Adrenal gland (tissue), 5 donors: Measurements from ENCODE around the gene ADCY1.

ENCODE experiments used
- POLR2A ChIP-seq, 2 donors: fragments of 450-650 bp; IDR thresholded peaks; one replicate each; pipeline ENCODE4 v1.6.1; 2017; ENCODE audit warnings: antibody characterized with exemption in 2 of 2, mild to moderate bottlenecking in 2 of 2, moderate library complexity in 1 of 2
- TF ChIP-seq, protein P1 (sequence below), 6 experiments: fragments of 450-650 bp in 4 of 6; fragments of 200-600 bp in 2 of 6; sonication (generic) in 1 of 6; IDR thresholded peaks; 1 replicate in 5 of 6; 2 replicates in 1 of 6; pipeline versions ENCODE4 v1.5.1 to v1.8.0; 2016 to 2021; ENCODE audit warnings: antibody characterized with exemption in 6 of 6, mild to moderate bottlenecking in 2 of 6, moderate library complexity in 1 of 6
- donor health status: DM: no; HTN: no; CAD: no.

GRCh38 chr7:45617166-45617565, 43.0 kb downstream of the ADCY1 start:
- TF ChIP-seq, protein P1, sequence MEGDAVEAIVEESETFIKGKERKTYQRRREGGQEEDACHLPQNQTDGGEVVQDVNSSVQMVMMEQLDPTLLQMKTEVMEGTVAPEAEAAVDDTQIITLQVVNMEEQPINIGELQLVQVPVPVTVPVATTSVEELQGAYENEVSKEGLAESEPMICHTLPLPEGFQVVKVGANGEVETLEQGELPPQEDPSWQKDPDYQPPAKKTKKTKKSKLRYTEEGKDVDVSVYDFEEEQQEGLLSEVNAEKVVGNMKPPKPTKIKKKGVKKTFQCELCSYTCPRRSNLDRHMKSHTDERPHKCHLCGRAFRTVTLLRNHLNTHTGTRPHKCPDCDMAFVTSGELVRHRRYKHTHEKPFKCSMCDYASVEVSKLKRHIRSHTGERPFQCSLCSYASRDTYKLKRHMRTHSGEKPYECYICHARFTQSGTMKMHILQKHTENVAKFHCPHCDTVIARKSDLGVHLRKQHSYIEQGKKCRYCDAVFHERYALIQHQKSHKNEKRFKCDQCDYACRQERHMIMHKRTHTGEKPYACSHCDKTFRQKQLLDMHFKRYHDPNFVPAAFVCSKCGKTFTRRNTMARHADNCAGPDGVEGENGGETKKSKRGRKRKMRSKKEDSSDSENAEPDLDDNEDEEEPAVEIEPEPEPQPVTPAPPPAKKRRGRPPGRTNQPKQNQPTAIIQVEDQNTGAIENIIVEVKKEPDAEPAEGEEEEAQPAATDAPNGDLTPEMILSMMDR (IDR thresholded peaks at IDR 0.05), result no peak
- TF ChIP-seq POLR2A (IDR thresholded peaks at IDR 0.05), result no peak
